Hepatocyte (in vitro differentiated cells): ENCODE data around the gene UBXN4.

ENCODE experiments used
- EZH2 ChIP-seq: fragments of 200-600 bp; sonication (generic); IDR thresholded peaks from 2 replicates; pipeline ENCODE4 v1.6.1; 2016; ENCODE audit warnings: antibody characterized with exemption, mild to moderate bottlenecking, borderline replicate concordance
- EZH2phosphoT487 ChIP-seq: fragments of 200-600 bp; sonication (generic); IDR thresholded peaks from one replicate; pipeline ENCODE4 v1.6.1; 2018; ENCODE audit warnings: antibody characterized with exemption, mild to moderate bottlenecking, low read depth, moderate library complexity; ENCODE audit not compliant: unreplicated experiment, severe bottlenecking
- TF ChIP-seq, protein P1 (sequence below): fragments of 200-600 bp; sonication (generic); IDR thresholded peaks from 2 replicates; pipeline ENCODE4 v1.5.1; 2016; ENCODE audit warnings: antibody characterized with exemption, mild to moderate bottlenecking; ENCODE audit not compliant: poor library complexity

DNA sequence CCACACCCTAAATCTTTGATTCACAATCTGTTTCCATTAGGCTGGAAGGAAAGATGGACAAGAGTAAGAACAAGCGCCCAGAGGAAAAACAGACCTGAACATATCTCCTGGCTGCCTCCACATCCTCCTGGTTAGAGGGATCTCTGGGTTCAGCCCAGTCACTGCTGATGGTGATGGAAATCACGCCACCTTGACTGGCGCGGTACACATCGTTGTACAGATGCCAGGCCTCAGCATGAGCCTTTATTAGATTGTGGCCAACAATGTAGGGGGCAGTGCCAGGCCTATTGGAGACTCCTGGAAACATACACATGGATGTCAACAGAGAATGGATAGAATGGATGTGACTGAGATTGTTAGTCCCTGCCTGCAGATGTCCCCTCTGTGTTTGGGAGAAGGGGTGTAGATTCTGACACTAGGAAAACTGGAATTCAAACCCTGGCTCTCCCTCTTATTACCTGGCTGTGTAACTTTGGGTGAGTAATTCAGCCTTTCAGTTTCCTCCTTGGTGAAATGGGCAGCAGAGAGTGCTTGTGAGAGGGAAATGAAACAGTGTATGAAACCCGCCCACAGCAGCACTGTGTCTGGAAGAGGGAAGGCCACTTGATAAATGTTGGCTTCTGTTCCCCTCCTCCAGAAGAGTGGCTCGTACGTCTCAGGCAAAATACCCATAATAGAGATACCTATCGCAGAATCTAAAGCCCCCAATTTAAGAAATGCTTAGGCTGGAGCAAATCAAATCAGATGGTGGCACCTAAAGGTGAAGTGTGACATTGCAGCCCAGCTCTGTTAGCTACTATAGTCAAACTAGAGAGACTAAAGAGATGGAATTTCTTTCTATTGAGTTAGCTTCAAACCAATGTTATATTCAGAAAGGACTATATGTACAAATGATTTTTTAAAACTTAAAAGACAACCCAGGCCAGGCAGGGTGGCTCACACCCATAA lies 59.1 kb downstream of the UBXN4 start:
- TF ChIP-seq, protein P1, sequence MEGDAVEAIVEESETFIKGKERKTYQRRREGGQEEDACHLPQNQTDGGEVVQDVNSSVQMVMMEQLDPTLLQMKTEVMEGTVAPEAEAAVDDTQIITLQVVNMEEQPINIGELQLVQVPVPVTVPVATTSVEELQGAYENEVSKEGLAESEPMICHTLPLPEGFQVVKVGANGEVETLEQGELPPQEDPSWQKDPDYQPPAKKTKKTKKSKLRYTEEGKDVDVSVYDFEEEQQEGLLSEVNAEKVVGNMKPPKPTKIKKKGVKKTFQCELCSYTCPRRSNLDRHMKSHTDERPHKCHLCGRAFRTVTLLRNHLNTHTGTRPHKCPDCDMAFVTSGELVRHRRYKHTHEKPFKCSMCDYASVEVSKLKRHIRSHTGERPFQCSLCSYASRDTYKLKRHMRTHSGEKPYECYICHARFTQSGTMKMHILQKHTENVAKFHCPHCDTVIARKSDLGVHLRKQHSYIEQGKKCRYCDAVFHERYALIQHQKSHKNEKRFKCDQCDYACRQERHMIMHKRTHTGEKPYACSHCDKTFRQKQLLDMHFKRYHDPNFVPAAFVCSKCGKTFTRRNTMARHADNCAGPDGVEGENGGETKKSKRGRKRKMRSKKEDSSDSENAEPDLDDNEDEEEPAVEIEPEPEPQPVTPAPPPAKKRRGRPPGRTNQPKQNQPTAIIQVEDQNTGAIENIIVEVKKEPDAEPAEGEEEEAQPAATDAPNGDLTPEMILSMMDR = no peak
- TF ChIP-seq EZH2 = no peak
- no peak for TF ChIP-seq EZH2phosphoT487
